Epithelial cell of proximal tubule (primary cell): ENCODE data around the gene PCYOX1L. TPM values are rescaled to one million over a fixed set of nuclear protein-coding genes. Genes with fewer than 3 reads are reported as not detected.
"Not testable (repeated sequence)": the region's sequence is repeated elsewhere in the genome, so short reads cannot be mapped to it uniquely, and the experiment has no call there.

ENCODE experiments used
- DNase-seq: peaks from one replicate; pipeline ENCODE4 v3.0.0-alpha.2; 2011; ENCODE audit warnings: low read depth
- H3K4me3 ChIP-seq: 2 replicates; pipeline ENCODE4 v1.5.1; 2011; ENCODE audit warnings: low read depth, mild to moderate bottlenecking, low read length
- total RNA-seq: library from RNA; depleted of rRNA; stranded (reverse); fragments of >200 nt; gene quantifications from 2 replicates; pipeline ENCODE4 v1.2.3, GENCODE V29; 2015
- TF ChIP-seq, protein P1 (sequence below): conservative IDR thresholded peaks from 2 replicates; pipeline ENCODE4 v1.5.1; 2012; ENCODE audit warnings: low read depth, mild to moderate bottlenecking, low read length

Gene PCYOX1L
- total RNA-seq, 1 donor from 2014 or later = 7.1 TPM

DNA sequence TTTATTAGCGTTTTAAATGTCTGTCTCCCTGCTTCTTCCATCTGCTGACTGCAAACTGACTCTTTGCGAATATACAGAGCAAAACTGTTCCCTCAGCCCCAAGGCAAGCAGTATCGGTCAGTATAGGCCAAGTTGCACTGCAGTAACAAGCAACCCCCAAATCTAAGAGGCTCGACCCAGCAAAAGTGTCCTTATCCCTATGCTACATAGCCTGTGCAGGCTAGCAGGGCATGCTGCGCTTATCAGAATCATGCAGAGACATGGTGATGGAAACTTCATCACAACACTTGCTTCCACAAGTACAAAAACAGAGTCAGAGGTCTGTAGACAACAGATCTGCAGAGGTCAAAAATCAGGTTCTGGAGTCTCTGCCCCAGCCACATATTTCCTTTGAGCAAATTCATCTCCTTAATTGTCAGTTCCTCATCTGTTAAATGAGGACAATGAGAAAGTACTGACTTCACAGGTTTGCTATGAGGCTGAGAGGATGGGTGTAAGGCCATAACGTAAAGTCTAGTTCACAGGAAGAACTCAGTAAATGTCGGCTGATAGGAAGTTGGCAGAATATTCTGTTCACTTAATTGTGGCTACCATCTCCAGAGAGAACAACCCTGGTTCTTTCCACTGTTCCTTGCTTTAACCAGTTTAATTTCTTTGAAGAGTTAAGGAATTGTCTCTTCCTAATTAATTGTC, 30.8 kb downstream of the PCYOX1L start:
- H3K4me3 ChIP-seq = no peak overlapping the region
- DNase-seq = no peak

GRCh38 chr5:149389552-149390495, 32.0 kb downstream of the PCYOX1L start:
- no peak for DNase-seq
- no peak overlapping the region for H3K4me3 ChIP-seq
- TF ChIP-seq, protein P1, sequence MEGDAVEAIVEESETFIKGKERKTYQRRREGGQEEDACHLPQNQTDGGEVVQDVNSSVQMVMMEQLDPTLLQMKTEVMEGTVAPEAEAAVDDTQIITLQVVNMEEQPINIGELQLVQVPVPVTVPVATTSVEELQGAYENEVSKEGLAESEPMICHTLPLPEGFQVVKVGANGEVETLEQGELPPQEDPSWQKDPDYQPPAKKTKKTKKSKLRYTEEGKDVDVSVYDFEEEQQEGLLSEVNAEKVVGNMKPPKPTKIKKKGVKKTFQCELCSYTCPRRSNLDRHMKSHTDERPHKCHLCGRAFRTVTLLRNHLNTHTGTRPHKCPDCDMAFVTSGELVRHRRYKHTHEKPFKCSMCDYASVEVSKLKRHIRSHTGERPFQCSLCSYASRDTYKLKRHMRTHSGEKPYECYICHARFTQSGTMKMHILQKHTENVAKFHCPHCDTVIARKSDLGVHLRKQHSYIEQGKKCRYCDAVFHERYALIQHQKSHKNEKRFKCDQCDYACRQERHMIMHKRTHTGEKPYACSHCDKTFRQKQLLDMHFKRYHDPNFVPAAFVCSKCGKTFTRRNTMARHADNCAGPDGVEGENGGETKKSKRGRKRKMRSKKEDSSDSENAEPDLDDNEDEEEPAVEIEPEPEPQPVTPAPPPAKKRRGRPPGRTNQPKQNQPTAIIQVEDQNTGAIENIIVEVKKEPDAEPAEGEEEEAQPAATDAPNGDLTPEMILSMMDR = no peak

More for the DNA sequence above, 30.8 kb downstream of the PCYOX1L start:
- TF ChIP-seq, protein P1 = no peak

- DNase-seq, H3K4me3 ChIP-seq: not testable (repeated sequence)
These were observed 33.2 kb downstream of the PCYOX1L start for GRCh38 chr5:149391076-149391475.

DNA sequence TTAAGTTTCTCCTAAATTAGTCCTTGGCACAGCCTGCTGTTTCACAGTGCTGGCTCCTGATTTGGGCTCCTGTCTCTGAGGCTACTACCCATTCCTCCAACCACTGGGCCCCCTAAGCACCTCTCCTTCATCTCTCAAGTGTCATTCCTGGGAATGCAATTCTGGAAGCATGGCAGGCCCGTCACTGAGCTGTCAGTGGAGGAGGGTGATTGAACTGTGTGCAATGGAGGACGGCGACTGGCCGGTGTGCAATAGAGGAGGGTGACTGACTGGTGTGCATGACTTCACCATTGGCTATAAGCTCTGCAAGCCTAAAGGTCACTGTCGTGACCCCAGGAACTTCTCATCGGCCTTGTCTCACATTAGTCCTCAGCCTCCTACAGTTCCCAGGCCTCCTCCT, 33.7 kb downstream of the PCYOX1L start:
- no peak overlapping the region for H3K4me3 ChIP-seq
- TF ChIP-seq, protein P1 = no peak
- no peak for DNase-seq

- no peak overlapping the region for H3K4me3 ChIP-seq
- no peak for DNase-seq
- TF ChIP-seq, protein P1 = no peak
These were observed 34.9 kb downstream of the PCYOX1L start for GRCh38 chr5:149392718-149393117.

DNA sequence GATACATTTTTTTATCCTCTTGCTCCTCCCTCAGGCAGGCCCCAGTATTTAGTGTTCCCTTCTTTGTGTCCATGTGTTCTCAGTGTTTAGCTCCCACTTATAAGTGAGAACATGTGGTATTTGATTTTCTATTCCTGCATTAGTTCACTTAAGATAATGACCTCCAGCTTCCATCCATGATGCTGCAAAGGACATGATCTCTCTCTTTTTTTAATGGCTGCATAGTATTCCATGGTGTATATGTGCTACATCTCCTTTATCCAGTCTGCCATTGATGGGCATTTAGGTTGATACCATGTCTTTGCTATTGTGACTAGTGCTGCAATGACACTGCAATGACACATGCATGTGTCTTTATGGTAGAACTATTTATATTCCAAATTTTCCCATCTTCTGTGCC, 37.1 kb downstream of the PCYOX1L start:
- H3K4me3 ChIP-seq, DNase-seq: not testable (repeated sequence)

DNA sequence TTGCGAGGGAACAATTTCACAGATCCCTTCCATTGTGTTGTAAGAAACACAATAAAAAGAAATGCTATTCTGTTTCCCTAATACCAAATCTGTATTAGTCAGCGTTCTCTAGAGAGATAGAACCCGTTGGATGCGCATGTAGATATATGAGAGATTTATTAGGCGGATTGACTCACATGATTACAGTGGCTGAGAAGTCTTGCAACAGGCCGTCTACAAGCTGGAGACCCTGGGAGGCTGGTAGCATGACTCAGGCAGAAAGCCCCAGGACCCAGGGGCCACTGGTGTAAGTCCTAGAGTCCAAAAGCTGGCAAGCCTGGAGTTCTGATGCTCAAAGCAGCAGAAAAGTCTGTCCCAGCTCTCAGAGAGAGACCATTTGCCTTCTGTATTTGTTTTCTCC, 39.7 kb downstream of the PCYOX1L start:
- DNase-seq = no peak
- no peak overlapping the region for H3K4me3 ChIP-seq
- TF ChIP-seq, protein P1 = no peak

- not testable (repeated sequence) for H3K4me3 ChIP-seq, DNase-seq
These were observed 41.0 kb downstream of the PCYOX1L start for GRCh38 chr5:149398747-149399266.
